ENCODE results near the gene ANAPC16.

Gene ANAPC16

GRCh38 chr10:72173619-72174296 lies 42.1 kb upstream of the ANAPC16 start:
- H3K4me3 ChIP-seq (replicated peaks in 1 of 2; ENCODE audit: low read depth in 2 of 2, low read length in 2 of 2): no peak overlapping the region
- no peak for TF ChIP-seq CTCF (IDR thresholded peaks at IDR 0.05; ENCODE audit: low read depth, low read length)
- peak; percentile 14 for DNase-seq (ENCODE audit: low read depth in 2 of 2)

- no peak for TF ChIP-seq CTCF (IDR thresholded peaks at IDR 0.05; ENCODE audit: low read depth, low read length)
Measured at GRCh38 chr10:72174297-72174662, 41.5 kb upstream of the ANAPC16 start.

GRCh38 chr10:72175149-72175548 lies 40.7 kb upstream of the ANAPC16 start:
- no peak for TF ChIP-seq CTCF (IDR thresholded peaks at IDR 0.05; ENCODE audit: low read depth, low read length)
- DNase-seq (ENCODE audit: low read depth in 2 of 2): peak; percentile 47 to 64

More at GRCh38 chr10:72174297-72174662, 41.5 kb upstream of the ANAPC16 start:
- H3K4me3 ChIP-seq (replicated peaks in 1 of 2; ENCODE audit: low read depth in 2 of 2, low read length in 2 of 2): no peak overlapping the region
- no peak for DNase-seq (ENCODE audit: low read depth in 2 of 2)

DNA sequence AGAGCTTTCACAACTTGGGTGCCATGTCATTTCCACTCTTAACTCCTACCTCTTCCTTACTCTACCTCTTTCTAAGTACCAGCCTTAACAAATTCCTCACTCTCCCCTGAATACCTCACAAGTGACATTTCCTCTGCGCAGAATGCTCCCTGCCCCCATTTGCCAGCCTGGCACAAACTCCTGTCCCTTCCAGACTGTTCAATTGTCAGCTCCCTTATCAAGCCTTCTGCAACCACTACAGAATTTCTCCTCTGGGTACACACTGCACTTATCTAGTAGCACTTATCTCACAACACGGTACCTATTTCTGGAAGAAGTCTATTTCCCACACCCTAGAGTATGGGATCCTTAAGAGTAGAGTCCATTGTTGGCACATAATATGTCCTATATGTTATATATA lies 39.1 kb upstream of the ANAPC16 start:
- DNase-seq (ENCODE audit: low read depth in 2 of 2): no peak
- H3K4me3 ChIP-seq (replicated peaks in 1 of 2; ENCODE audit: low read depth in 2 of 2, low read length in 2 of 2): no peak overlapping the region
- no peak for TF ChIP-seq CTCF (IDR thresholded peaks at IDR 0.05; ENCODE audit: low read depth, low read length)

More at GRCh38 chr10:72175149-72175548, 40.7 kb upstream of the ANAPC16 start:
- no peak overlapping the region for H3K4me3 ChIP-seq (replicated peaks in 1 of 2; ENCODE audit: low read depth in 2 of 2, low read length in 2 of 2)

- TF ChIP-seq CTCF (IDR thresholded peaks at IDR 0.05; ENCODE audit: low read depth, low read length): no peak
- DNase-seq (ENCODE audit: low read depth in 2 of 2): no peak
- H3K4me3 ChIP-seq (replicated peaks in 1 of 2; ENCODE audit: low read depth in 2 of 2, low read length in 2 of 2): no peak overlapping the region
Measured at GRCh38 chr10:72177454-72177853, 38.4 kb upstream of the ANAPC16 start.

GRCh38 chr10:72184156-72184555 lies 31.7 kb upstream of the ANAPC16 start:
- H3K4me3 ChIP-seq (replicated peaks in 1 of 2; ENCODE audit: low read depth in 2 of 2, low read length in 2 of 2): no peak overlapping the region
- no peak for DNase-seq (ENCODE audit: low read depth in 2 of 2)
- TF ChIP-seq CTCF (IDR thresholded peaks at IDR 0.05; ENCODE audit: low read depth, low read length): no peak
